ENCODE measurements around the gene IFNK.

DNA sequence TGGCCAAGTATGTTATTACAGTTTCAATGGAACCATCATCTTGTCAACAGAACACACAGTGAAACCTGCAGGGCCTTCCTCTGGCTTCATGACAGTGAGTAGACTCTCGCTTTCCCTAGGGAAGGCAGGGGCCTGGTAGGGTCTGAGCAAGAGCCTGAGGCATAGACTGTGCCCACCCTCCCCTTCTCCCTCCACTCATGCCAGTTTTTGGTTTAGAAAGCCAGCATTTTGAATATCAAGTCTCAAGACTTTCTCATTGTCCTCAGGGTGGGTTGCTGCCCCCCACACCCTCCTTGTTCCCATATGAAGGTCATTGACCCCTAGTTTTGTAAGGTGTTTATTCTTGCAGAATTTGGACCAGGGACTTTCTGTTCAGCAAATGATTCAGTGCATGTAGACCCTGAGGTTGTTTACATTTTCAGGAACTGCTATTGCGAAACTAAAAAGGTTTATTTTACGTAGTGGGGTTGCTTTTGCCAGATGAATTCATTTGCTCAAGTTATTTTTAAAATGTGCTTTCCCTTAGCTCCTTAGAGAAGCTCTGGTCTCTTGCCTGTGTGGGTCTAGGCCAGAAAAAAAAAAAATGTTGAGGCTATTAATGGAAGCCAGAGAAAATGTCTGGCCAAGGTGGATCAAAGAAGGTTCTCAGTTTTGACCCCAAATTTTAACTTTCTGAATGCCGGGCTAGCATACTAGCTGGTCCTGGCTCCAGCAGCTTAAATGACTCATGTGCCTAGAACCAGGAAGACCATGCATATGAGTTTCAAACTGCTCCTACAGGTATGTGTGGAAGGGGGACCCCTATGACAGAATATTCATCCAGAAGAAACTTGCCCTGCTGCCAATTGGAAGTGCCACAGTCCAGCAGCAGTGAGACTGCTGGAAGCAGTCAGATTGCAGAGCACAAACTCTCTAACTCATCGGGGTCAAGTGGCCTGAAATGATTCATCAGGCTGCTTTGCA lies 15.7 kb downstream of the IFNK start:
- TF ChIP-seq, protein P1, sequence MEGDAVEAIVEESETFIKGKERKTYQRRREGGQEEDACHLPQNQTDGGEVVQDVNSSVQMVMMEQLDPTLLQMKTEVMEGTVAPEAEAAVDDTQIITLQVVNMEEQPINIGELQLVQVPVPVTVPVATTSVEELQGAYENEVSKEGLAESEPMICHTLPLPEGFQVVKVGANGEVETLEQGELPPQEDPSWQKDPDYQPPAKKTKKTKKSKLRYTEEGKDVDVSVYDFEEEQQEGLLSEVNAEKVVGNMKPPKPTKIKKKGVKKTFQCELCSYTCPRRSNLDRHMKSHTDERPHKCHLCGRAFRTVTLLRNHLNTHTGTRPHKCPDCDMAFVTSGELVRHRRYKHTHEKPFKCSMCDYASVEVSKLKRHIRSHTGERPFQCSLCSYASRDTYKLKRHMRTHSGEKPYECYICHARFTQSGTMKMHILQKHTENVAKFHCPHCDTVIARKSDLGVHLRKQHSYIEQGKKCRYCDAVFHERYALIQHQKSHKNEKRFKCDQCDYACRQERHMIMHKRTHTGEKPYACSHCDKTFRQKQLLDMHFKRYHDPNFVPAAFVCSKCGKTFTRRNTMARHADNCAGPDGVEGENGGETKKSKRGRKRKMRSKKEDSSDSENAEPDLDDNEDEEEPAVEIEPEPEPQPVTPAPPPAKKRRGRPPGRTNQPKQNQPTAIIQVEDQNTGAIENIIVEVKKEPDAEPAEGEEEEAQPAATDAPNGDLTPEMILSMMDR (conservative IDR thresholded peaks at IDR 0.05) = no peak
- TF ChIP-seq EZH2 (IDR thresholded peaks at IDR 0.05; ENCODE audit: low read depth) = no peak

All from PC-9 (cell line).